T47D (cell line): ENCODE data around the gene TDRD7.

Source experiments
- DNase-seq, 2 experiments: peaks; one replicate each; pipeline versions ENCODE4 v3.0.0 to v3.0.0-alpha.2; 2011 to 2012; ENCODE audit warnings: low read depth in 1 of 2, low spot score in 1 of 2
- JUND ChIP-seq: IDR thresholded peaks from 2 replicates; pipeline ENCODE4 v1.6.1; 2012; ENCODE audit warnings: low read depth
- in situ Hi-C: cut with HindIII; loops from 2 replicates; pipeline ENCODE4 v1.10.0; 2016; ENCODE audit warnings: low sequenced_read_pairs, low pct_unique_long_range_greater_than_20kb

TDRD7 gene

GRCh38 chr9:97419309-97419867, 7.5 kb downstream of the TDRD7 start:
- no peak for TF ChIP-seq JUND
- DNase-seq = no peak
- in situ Hi-C loops = no loop called here

GRCh38 chr9:97425336-97425972, 13.6 kb downstream of the TDRD7 start:
- no peak for TF ChIP-seq JUND
- DNase-seq = peak in 1 of 2 experiments; percentile 13
- in situ Hi-C loops = no loop called here

GRCh38 chr9:97425973-97426336, 14.1 kb downstream of the TDRD7 start:
- DNase-seq = no peak
- in situ Hi-C loops = no loop called here
- no peak for TF ChIP-seq JUND

- no peak for TF ChIP-seq JUND
- DNase-seq = no peak
- in situ Hi-C loops = no loop called here
These were observed 16.0 kb downstream of the TDRD7 start for GRCh38 chr9:97427885-97428284.

GRCh38 chr9:97430316-97431043, 18.6 kb downstream of the TDRD7 start:
- no peak for TF ChIP-seq JUND
- in situ Hi-C loops = no loop called here
- no peak for DNase-seq

GRCh38 chr9:97431044-97431441, 19.1 kb downstream of the TDRD7 start:
- no peak for TF ChIP-seq JUND
- DNase-seq = no peak
- in situ Hi-C loops = no loop called here

GRCh38 chr9:97431549-97432143, 19.8 kb downstream of the TDRD7 start:
- DNase-seq = no peak
- in situ Hi-C loops = no loop called here
- TF ChIP-seq JUND = no peak

- TF ChIP-seq JUND = no peak
- in situ Hi-C loops = no loop called here
- no peak for DNase-seq
These were observed 25.2 kb downstream of the TDRD7 start for GRCh38 chr9:97437051-97437600.

- in situ Hi-C loops = no loop called here
- no peak for TF ChIP-seq JUND
- no peak for DNase-seq
These were observed 26.4 kb downstream of the TDRD7 start for GRCh38 chr9:97438257-97438656.

- in situ Hi-C loops = no loop called here
- no peak for DNase-seq
- TF ChIP-seq JUND = no peak
These were observed 26.8 kb downstream of the TDRD7 start for GRCh38 chr9:97438666-97439065.

- no peak for TF ChIP-seq JUND
- no peak for DNase-seq
These were observed 28.3 kb downstream of the TDRD7 start for GRCh38 chr9:97440160-97440559.

GRCh38 chr9:97441729-97442128, 29.8 kb downstream of the TDRD7 start:
- TF ChIP-seq JUND = no peak
- in situ Hi-C loops = no loop called here
- DNase-seq = no peak

More at GRCh38 chr9:97440160-97440559, 28.3 kb downstream of the TDRD7 start:
- in situ Hi-C loops = no loop called here

- DNase-seq = no peak
- in situ Hi-C loops = no loop called here
- TF ChIP-seq JUND = no peak
These were observed 33.3 kb downstream of the TDRD7 start for GRCh38 chr9:97445119-97445701.
